HCT116 (cell line): ENCODE results near the gene CGGBP1. TPM values are rescaled to one million over a fixed set of nuclear protein-coding genes. Genes with fewer than 3 reads are reported as not detected.

Experiments used
- ATAC-seq: fragments of 200-7000 bp; cut with Tn5 transposase; 2 replicates; pipeline ENCODE4 v1.9.1; 2020; ENCODE audit warnings: mild to moderate bottlenecking, moderate library complexity
- BruUV-seq: library from RNA; stranded (reverse); fragments of 400-500 nt; replicated peaks from 2 replicates; lab custom pipeline; 2021; lab: Mats Ljungman, UMichigan
- CTCF ChIA-PET: fragments of 300-600 bp; sonication (Branson Sonifier 250); formaldehyde crosslinking; loops from one replicate; lab custom pipeline; 2021; ENCODE audit warnings: antibody characterized with exemption; lab: Charles Lee
- POLR2A ChIA-PET: fragments of 300-600, 350-600 bp; sonication (Branson Sonifier 250); formaldehyde crosslinking; loops from one replicate; lab custom pipeline; 2021; ENCODE audit warnings: antibody characterized with exemption; lab: Charles Lee
- RAD21 ChIA-PET, 2 experiments: fragments of 300-600 bp; sonication (Branson Sonifier 250); formaldehyde crosslinking; loops; one replicate each; lab custom pipeline; 2023; ENCODE audit warnings: low total read pairs in 2 of 2; ENCODE audit not compliant: uncharacterized antibody in 2 of 2, unreplicated experiment in 2 of 2, low non-redundant PET in 1 of 2; lab: Charles Lee
- DNase-seq: peaks from one replicate; pipeline ENCODE4 v3.0.0-alpha.2; 2010; ENCODE audit warnings: low read depth, low spot score
- H2AFZ ChIP-seq: fragments of 200-600 bp; shearing (Covaris generic), sonication (generic); 2 replicates; pipeline ENCODE4 v1.6.1; 2017; ENCODE audit warnings: low read depth, mixed run types, mixed read lengths, antibody characterized with exemption, low read length; ENCODE audit not compliant: poor library complexity, severe bottlenecking
- H3K27ac ChIP-seq: 2 replicates; pipeline ENCODE4 v1.5.1; 2012; ENCODE audit warnings: low read depth, low read length
- H3K27me3 ChIP-seq: fragments of 200-600 bp; sonication (generic); 2 replicates; pipeline ENCODE4 v1.6.1; 2016; ENCODE audit warnings: mixed run types, low read length, mixed read lengths; ENCODE audit not compliant: insufficient read depth
- H3K36me3 ChIP-seq, 2 experiments: fragments of 200-500 bp in 1 of 2; fragments of 200-600 bp in 1 of 2; sonication (Bioruptor generic) in 1 of 2; sonication (generic) in 1 of 2; 2 replicates each; pipeline versions ENCODE4 v1.5.1 to v1.6.1; 2014 to 2016; ENCODE audit warnings: low read length in 2 of 2, inconsistent platforms in 1 of 2, mixed read lengths in 1 of 2, mixed run types in 1 of 2; ENCODE audit not compliant: insufficient read depth in 2 of 2, control insufficient read depth in 1 of 2
- H3K4me1 ChIP-seq, 2 experiments: fragments of 200-600 bp in 1 of 2; sonication (generic) in 1 of 2; 2 replicates each; pipeline versions ENCODE4 v1.5.1 to v1.6.1; 2012 to 2017; ENCODE audit warnings: low read length in 2 of 2, inconsistent platforms in 1 of 2, mild to moderate bottlenecking in 1 of 2, mixed read lengths in 1 of 2, mixed run types in 1 of 2, moderate library complexity in 1 of 2; ENCODE audit not compliant: insufficient read depth in 2 of 2, control insufficient read depth in 1 of 2
- H3K4me2 ChIP-seq: fragments of 200-600 bp; sonication (generic); 2 replicates; pipeline ENCODE4 v1.6.1; 2017; ENCODE audit warnings: mixed run types, low read length, mixed read lengths
- H3K4me3 ChIP-seq, 2 experiments: fragments of 200-600 bp in 1 of 2; sonication (generic) in 1 of 2; replicated peaks in 1 of 2; 2 replicates each; pipeline ENCODE4 v1.5.1; 2011 to 2016; ENCODE audit warnings: low read length in 2 of 2, control low read depth in 1 of 2, low read depth in 1 of 2, mild to moderate bottlenecking in 1 of 2, mixed read lengths in 1 of 2, mixed run types in 1 of 2
- H3K79me2 ChIP-seq: fragments of 200-600 bp; sonication (generic); 2 replicates; pipeline ENCODE4 v1.6.1; 2017; ENCODE audit warnings: mild to moderate bottlenecking, mixed run types, low read length, moderate library complexity, mixed read lengths; ENCODE audit not compliant: insufficient read depth
- H3K9ac ChIP-seq: fragments of 200-600 bp; sonication (generic); 2 replicates; pipeline ENCODE4 v1.6.1; 2016; ENCODE audit warnings: low read length, mixed read lengths
- H3K9me2 ChIP-seq: fragments of 200-600 bp; sonication (generic), shearing (Covaris generic); 2 replicates; pipeline ENCODE4 v1.6.1; 2017; ENCODE audit warnings: mixed run types, mild to moderate bottlenecking, moderate library complexity; ENCODE audit not compliant: insufficient read depth
- H3K9me3 ChIP-seq, 2 experiments: fragments of 200-500 bp in 1 of 2; fragments of 200-600 bp in 1 of 2; sonication (Bioruptor generic) in 1 of 2; sonication (generic) in 1 of 2; 2 replicates each; pipeline ENCODE4 v1.6.1; 2014 to 2017; ENCODE audit warnings: low read length in 2 of 2, mixed read lengths in 2 of 2, inconsistent platforms in 1 of 2, low read depth in 1 of 2, mild to moderate bottlenecking in 1 of 2, mixed run types in 1 of 2, moderate library complexity in 1 of 2; ENCODE audit not compliant: control insufficient read depth in 1 of 2, insufficient read depth in 1 of 2
- H4K20me1 ChIP-seq: fragments of 200-600 bp; sonication (generic), shearing (Covaris generic); 2 replicates; pipeline ENCODE4 v1.6.1; 2017; ENCODE audit warnings: mixed run types, mild to moderate bottlenecking, moderate library complexity; ENCODE audit not compliant: insufficient read depth
- EGR1 ChIP-seq: IDR thresholded peaks from 2 replicates; pipeline ENCODE4 v1.6.1; 2012; ENCODE audit warnings: low read depth
- ELF1 ChIP-seq: IDR thresholded peaks from 2 replicates; pipeline ENCODE4 v1.6.1; 2012; ENCODE audit warnings: low read depth, borderline replicate concordance
- EZH2 ChIP-seq: fragments of 200-600 bp; sonication (generic); IDR thresholded peaks from 2 replicates; pipeline ENCODE4 v1.6.1; 2017; ENCODE audit warnings: antibody characterized with exemption, mixed run types
- FOSL1 ChIP-seq: IDR thresholded peaks from 2 replicates; pipeline ENCODE4 v1.6.1; 2012; ENCODE audit warnings: low read depth
- POLR2A ChIP-seq: IDR thresholded peaks from 2 replicates; pipeline ENCODE4 v1.7.0; 2011; ENCODE audit warnings: borderline replicate concordance; ENCODE audit not compliant: insufficient read depth, insufficient read length; ENCODE audit errors: extremely low read depth
- RAD21 ChIP-seq: IDR thresholded peaks from 2 replicates; pipeline ENCODE4 v1.6.1; 2012; ENCODE audit warnings: low read depth, mild to moderate bottlenecking
- SIN3A ChIP-seq: IDR thresholded peaks from 2 replicates; pipeline ENCODE4 v1.6.1; 2012; ENCODE audit warnings: low read depth
- TCF7L2 ChIP-seq: IDR thresholded peaks from 2 replicates; pipeline ENCODE4 v1.7.0; 2011; ENCODE audit warnings: borderline replicate concordance, inconsistent platforms; ENCODE audit not compliant: insufficient read depth, insufficient read length; ENCODE audit errors: extremely low read depth
- YY1 ChIP-seq: IDR thresholded peaks from 2 replicates; pipeline ENCODE4 v1.6.1; 2011; ENCODE audit warnings: low read length, low read depth, moderate library complexity, mild to moderate bottlenecking; ENCODE audit not compliant: insufficient replicate concordance; ENCODE audit errors: extremely low read depth
- ZFX ChIP-seq: fragments of 450-650 bp; IDR thresholded peaks from 2 replicates; pipeline ENCODE4 v1.6.1; 2017
- intact Hi-C: fragments of 100-400 bp; cut with micrococcal nuclease; formaldehyde crosslinking; loops from 2 replicates; pipeline ENCODE4 v1.10.0; 2022
- total RNA-seq: library from RNA; stranded (reverse); gene quantifications from one replicate; pipeline ENCODE4 v1.2.1, GENCODE V29; 2021; ENCODE audit not compliant: unreplicated experiment
- TF ChIP-seq, protein P1 (sequence below): IDR thresholded peaks from 2 replicates; pipeline ENCODE4 v1.6.1; 2012; ENCODE audit warnings: low read depth
- TF ChIP-seq, protein P2 (sequence below): IDR thresholded peaks from 2 replicates; pipeline ENCODE4 v1.6.1; 2012
- TF ChIP-seq, protein P3 (sequence below): IDR thresholded peaks from 2 replicates; pipeline ENCODE4 v1.6.1; 2012

CGGBP1 gene
- total RNA-seq, 1 experiment from 2014 or later = 52.7 TPM

DNA sequence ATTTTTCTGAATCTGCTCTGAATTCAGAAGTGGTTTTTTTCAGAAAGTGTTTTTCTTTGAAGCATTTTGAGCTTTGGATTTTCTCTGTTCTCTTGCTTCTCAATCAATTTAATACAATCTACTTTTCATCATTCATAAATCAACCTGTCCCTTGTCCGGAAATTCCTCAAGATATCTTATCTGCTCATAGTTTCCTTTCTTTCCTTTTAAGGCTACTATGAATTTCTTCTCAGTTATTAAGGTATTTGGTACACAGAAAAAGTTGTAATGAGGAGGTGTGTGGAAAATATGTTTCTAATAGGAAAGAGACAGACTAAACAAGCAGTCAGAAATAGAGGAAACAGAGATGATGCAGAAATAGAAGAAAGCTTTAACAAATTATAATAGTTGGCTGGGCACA is 14.4 kb downstream of the CGGBP1 start (continued):
- TF ChIP-seq, protein P1, sequence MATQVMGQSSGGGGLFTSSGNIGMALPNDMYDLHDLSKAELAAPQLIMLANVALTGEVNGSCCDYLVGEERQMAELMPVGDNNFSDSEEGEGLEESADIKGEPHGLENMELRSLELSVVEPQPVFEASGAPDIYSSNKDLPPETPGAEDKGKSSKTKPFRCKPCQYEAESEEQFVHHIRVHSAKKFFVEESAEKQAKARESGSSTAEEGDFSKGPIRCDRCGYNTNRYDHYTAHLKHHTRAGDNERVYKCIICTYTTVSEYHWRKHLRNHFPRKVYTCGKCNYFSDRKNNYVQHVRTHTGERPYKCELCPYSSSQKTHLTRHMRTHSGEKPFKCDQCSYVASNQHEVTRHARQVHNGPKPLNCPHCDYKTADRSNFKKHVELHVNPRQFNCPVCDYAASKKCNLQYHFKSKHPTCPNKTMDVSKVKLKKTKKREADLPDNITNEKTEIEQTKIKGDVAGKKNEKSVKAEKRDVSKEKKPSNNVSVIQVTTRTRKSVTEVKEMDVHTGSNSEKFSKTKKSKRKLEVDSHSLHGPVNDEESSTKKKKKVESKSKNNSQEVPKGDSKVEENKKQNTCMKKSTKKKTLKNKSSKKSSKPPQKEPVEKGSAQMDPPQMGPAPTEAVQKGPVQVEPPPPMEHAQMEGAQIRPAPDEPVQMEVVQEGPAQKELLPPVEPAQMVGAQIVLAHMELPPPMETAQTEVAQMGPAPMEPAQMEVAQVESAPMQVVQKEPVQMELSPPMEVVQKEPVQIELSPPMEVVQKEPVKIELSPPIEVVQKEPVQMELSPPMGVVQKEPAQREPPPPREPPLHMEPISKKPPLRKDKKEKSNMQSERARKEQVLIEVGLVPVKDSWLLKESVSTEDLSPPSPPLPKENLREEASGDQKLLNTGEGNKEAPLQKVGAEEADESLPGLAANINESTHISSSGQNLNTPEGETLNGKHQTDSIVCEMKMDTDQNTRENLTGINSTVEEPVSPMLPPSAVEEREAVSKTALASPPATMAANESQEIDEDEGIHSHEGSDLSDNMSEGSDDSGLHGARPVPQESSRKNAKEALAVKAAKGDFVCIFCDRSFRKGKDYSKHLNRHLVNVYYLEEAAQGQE = no peak

DNA sequence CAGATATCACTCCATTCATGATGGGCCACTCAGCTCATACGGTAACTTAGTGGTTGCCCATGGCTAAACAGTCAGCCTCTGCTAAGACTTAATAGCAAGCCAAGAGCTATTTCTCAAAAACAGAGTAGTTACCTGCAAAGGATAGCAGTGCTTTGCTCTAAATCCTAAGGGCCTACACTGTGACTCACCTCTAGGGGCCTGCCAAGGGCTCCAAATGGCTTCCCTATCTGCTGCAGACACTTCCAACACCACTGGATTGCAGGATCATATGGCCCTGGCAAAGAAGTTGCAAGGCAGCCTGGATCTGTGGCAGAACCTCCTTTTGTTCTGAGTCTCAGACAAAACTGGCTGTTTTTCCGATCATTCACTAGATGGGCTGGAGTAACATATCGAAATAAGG is 17.8 kb downstream of the CGGBP1 start:
- H3K9me3 ChIP-seq = no peaks in the 10 kb centered on the region
- H3K27ac ChIP-seq = no peak overlapping the region
- ATAC-seq (peak; percentile 63; the same call in 1 of the 2 replicates), DNase-seq (no peak)
- no peak overlapping the region for H2AFZ ChIP-seq
- H3K9ac ChIP-seq = no peak overlapping the region
- POLR2A ChIA-PET = no interaction called here
- H3K79me2 ChIP-seq = no peaks in the 10 kb centered on the region
- no peaks in the 10 kb centered on the region for H3K9me2 ChIP-seq
- CTCF ChIA-PET = no interaction called here
- TF ChIP-seq EZH2 = no peak
- no peak for TF ChIP-seq POLR2A
- no peak for TF ChIP-seq RAD21
- TF ChIP-seq ELF1 = no peak
- TF ChIP-seq SIN3A = no peak
- no peak for TF ChIP-seq TCF7L2
- no peak for TF ChIP-seq ZFX
- TF ChIP-seq, protein P2, sequence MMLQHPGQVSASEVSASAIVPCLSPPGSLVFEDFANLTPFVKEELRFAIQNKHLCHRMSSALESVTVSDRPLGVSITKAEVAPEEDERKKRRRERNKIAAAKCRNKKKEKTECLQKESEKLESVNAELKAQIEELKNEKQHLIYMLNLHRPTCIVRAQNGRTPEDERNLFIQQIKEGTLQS = no peak
- no peak for TF ChIP-seq FOSL1
- TF ChIP-seq, protein P3, sequence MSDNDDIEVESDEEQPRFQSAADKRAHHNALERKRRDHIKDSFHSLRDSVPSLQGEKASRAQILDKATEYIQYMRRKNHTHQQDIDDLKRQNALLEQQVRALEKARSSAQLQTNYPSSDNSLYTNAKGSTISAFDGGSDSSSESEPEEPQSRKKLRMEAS = no peak
- no peak for TF ChIP-seq EGR1
- TF ChIP-seq, protein P1 = no peak
- no peak for TF ChIP-seq YY1
- no peaks in the 10 kb centered on the region for H4K20me1 ChIP-seq
- H3K27me3 ChIP-seq = no peaks in the 10 kb centered on the region
- H3K36me3 ChIP-seq = no peaks in the 10 kb centered on the region
- RAD21 ChIA-PET = no interaction called here
- H3K4me3 ChIP-seq = no peak overlapping the region
- no TSS peak for BruUV-seq
- no peak overlapping the region for H3K4me2 ChIP-seq
- intact Hi-C loops = no loop called here
- no peaks in the 10 kb centered on the region for H3K4me1 ChIP-seq
